ENCODE measurements around the gene ST6GALNAC1.

ST6GALNAC1 gene

GRCh38 chr17:76643553-76644148 is at the start of gene ST6GALNAC1:
Gene ST6GALNAC1, minus strand, starts transcription at chr17:76643757. Its CDS starts 119 bp downstream, at chr17:76643638.
- DNase-seq (ENCODE audit: low read depth in 3 of 3), result peak in 2 of 3 donors; percentile 3 to 9

- no peak for DNase-seq (ENCODE audit: low read depth in 3 of 3)
Observed at GRCh38 chr17:76691379-76692191, 48.0 kb upstream of the ST6GALNAC1 start.

GRCh38 chr17:76690596-76691280 is 47.2 kb upstream of the ST6GALNAC1 start:
- DNase-seq (ENCODE audit: low read depth in 3 of 3), result no peak

- DNase-seq (ENCODE audit: low read depth in 3 of 3), result no peak
Observed at GRCh38 chr17:76689859-76690258, 46.3 kb upstream of the ST6GALNAC1 start.

- DNase-seq (ENCODE audit: low read depth in 3 of 3), result no peak
Observed at GRCh38 chr17:76688165-76688622, 44.6 kb upstream of the ST6GALNAC1 start.

GRCh38 chr17:76687298-76688164 is 44.0 kb upstream of the ST6GALNAC1 start:
- DNase-seq (ENCODE audit: low read depth in 3 of 3), result no peak

GRCh38 chr17:76686538-76687297 is 43.2 kb upstream of the ST6GALNAC1 start:
- no peak for DNase-seq (ENCODE audit: low read depth in 3 of 3)

GRCh38 chr17:76685846-76686245 is 42.3 kb upstream of the ST6GALNAC1 start:
- DNase-seq (ENCODE audit: low read depth in 3 of 3), result no peak

- no peak for DNase-seq (ENCODE audit: low read depth in 3 of 3)
Observed at GRCh38 chr17:76685366-76685765, 41.8 kb upstream of the ST6GALNAC1 start.

GRCh38 chr17:76684756-76685155 is 41.2 kb upstream of the ST6GALNAC1 start:
- no peak for DNase-seq (ENCODE audit: low read depth in 3 of 3)

GRCh38 chr17:76683921-76684745 is 40.6 kb upstream of the ST6GALNAC1 start:
- DNase-seq (ENCODE audit: low read depth in 3 of 3), result no peak

GRCh38 chr17:76683011-76683755 is 39.6 kb upstream of the ST6GALNAC1 start:
- no peak for DNase-seq (ENCODE audit: low read depth in 3 of 3)

- no peak for DNase-seq (ENCODE audit: low read depth in 3 of 3)
Observed at GRCh38 chr17:76682296-76682695, 38.7 kb upstream of the ST6GALNAC1 start.

GRCh38 chr17:76681222-76682137 is 37.9 kb upstream of the ST6GALNAC1 start:
- DNase-seq (ENCODE audit: low read depth in 3 of 3), result peak; percentile 38 to 66 (median 43)

- no peak for DNase-seq (ENCODE audit: low read depth in 3 of 3)
Observed at GRCh38 chr17:76679239-76679638, 35.7 kb upstream of the ST6GALNAC1 start.

GRCh38 chr17:76678330-76678729 is 34.8 kb upstream of the ST6GALNAC1 start:
- DNase-seq (ENCODE audit: low read depth in 3 of 3), result no peak

- DNase-seq (ENCODE audit: low read depth in 3 of 3), result no peak
Observed at GRCh38 chr17:76677406-76677805, 33.8 kb upstream of the ST6GALNAC1 start.

- no peak for DNase-seq (ENCODE audit: low read depth in 3 of 3)
Observed at GRCh38 chr17:76676629-76677028, 33.1 kb upstream of the ST6GALNAC1 start.

Data from stimulated activated CD4-positive, alpha-beta T cell treated with anti-CD3 and anti-CD28 coated beads, TNF-alpha, amount 100 ng/mL, for 48 hours (primary cell).